WERI-Rb-1 (cell line): Measurements from ENCODE around the gene ACOT8.
"Not testable (repeated sequence)": the region's sequence is repeated elsewhere in the genome, so short reads cannot be mapped to it uniquely, and the experiment has no call there.

Experiments used
- DNase-seq: peaks from one replicate; pipeline ENCODE4 v3.0.0-alpha.2; 2020
- H3K27ac ChIP-seq: fragments of 250-450 bp; sonication (Bioruptor Pico); 2 replicates; pipeline ENCODE4 v1.5.1; 2020; ENCODE audit warnings: mild to moderate bottlenecking, moderate library complexity
- H3K27me3 ChIP-seq: fragments of 250-450 bp; sonication (Bioruptor Pico); 2 replicates; pipeline ENCODE4 v1.5.1; 2021; ENCODE audit warnings: mild to moderate bottlenecking, low read depth, moderate library complexity; ENCODE audit not compliant: insufficient read depth, severe bottlenecking
- H3K36me3 ChIP-seq: fragments of 250-450 bp; sonication (Bioruptor Pico); 2 replicates; pipeline ENCODE4 v1.5.1; 2020; ENCODE audit warnings: mild to moderate bottlenecking, moderate library complexity
- H3K4me3 ChIP-seq: 2 replicates; pipeline ENCODE4 v1.5.1; 2011; ENCODE audit warnings: low read depth, mild to moderate bottlenecking, control low read depth, low read length
- H3K9me3 ChIP-seq: fragments of 250-450 bp; sonication (Bioruptor Pico); 2 replicates; pipeline ENCODE4 v1.5.1; 2021; ENCODE audit warnings: mild to moderate bottlenecking, moderate library complexity; ENCODE audit not compliant: severe bottlenecking
- TF ChIP-seq, protein P1 (sequence below): IDR thresholded peaks from 2 replicates; pipeline ENCODE4 v1.5.1; 2011; ENCODE audit warnings: low read depth, mild to moderate bottlenecking, control low read depth, inconsistent platforms, low read length

The ACOT8 gene

GRCh38 chr20:45812157-45813005 is 44.8 kb downstream of the ACOT8 start, which contains the start of gene UBE2C:
UBE2C (plus strand) TSS chr20:45812644; CDS start chr20:45812696, 52 bp downstream.
- H3K27ac ChIP-seq = peak within 1 kb of the TSS; percentile 97
- DNase-seq = peak; percentile 98
- no peaks in the 10 kb centered on the region for H3K9me3 ChIP-seq
- H3K36me3 ChIP-seq = peaks cover 81% of the 10 kb centered on the region
- TF ChIP-seq, protein P1, sequence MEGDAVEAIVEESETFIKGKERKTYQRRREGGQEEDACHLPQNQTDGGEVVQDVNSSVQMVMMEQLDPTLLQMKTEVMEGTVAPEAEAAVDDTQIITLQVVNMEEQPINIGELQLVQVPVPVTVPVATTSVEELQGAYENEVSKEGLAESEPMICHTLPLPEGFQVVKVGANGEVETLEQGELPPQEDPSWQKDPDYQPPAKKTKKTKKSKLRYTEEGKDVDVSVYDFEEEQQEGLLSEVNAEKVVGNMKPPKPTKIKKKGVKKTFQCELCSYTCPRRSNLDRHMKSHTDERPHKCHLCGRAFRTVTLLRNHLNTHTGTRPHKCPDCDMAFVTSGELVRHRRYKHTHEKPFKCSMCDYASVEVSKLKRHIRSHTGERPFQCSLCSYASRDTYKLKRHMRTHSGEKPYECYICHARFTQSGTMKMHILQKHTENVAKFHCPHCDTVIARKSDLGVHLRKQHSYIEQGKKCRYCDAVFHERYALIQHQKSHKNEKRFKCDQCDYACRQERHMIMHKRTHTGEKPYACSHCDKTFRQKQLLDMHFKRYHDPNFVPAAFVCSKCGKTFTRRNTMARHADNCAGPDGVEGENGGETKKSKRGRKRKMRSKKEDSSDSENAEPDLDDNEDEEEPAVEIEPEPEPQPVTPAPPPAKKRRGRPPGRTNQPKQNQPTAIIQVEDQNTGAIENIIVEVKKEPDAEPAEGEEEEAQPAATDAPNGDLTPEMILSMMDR = no peak
- H3K4me3 ChIP-seq = peak within 1 kb of the TSS; percentile 95
- H3K27me3 ChIP-seq = no peaks in the 10 kb centered on the region

DNA sequence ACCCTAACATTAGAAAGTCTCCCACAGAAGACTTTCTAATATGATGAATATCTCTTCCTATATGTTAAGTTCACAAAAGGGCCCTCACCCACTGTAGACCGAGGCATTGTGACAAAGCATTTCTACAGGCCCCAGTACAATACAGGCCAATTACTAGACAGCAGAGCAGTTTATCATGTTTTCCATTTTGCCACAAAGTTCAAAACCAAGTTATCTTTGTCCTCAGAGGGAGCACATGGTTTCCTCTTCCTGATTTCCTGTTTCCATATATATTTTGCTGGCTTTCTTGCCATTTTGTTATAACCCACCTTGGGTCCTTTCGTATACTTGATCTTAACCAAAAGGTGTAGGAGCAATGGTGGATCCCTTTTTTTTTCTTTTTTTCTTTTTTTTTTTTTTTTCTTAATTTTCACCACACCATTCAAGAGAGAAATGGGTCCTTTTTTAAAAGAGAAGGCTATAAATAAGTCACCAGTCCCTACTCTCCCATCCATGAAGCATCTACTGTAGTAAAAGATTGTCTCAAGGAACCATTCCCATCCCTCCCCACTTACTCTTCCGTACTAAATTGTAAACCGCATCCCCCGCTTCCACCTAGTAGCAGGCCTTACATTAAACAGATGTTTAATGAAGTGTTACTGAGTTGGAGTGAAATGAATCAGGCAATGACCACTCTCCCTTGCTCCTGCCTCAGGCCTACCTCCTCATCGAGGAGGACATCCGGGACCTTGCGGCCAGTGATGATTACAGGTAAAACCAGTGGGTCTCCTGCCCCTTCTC is 46.8 kb downstream of the ACOT8 start:
- Histone ChIP-seq H3K27ac (no peak overlapping the region), H3K9me3 (no peaks in the 10 kb centered on the region), H3K4me3 (no peak overlapping the region), H3K27me3 (no peaks in the 10 kb centered on the region), H3K36me3 (peaks cover 72% of the 10 kb centered on the region)
- DNase-seq = no peak
- TF ChIP-seq, protein P1 = no peak

- Histone ChIP-seq H3K27ac (no peak overlapping the region), H3K36me3 (peaks cover 63% of the 10 kb centered on the region), H3K27me3 (no peaks in the 10 kb centered on the region), H3K4me3 (no peak overlapping the region), H3K9me3 (no peaks in the 10 kb centered on the region)
- DNase-seq = no peak
- TF ChIP-seq, protein P1 = no peak
These were observed 55.3 kb downstream of the ACOT8 start for GRCh38 chr20:45801851-45802250.

DNA sequence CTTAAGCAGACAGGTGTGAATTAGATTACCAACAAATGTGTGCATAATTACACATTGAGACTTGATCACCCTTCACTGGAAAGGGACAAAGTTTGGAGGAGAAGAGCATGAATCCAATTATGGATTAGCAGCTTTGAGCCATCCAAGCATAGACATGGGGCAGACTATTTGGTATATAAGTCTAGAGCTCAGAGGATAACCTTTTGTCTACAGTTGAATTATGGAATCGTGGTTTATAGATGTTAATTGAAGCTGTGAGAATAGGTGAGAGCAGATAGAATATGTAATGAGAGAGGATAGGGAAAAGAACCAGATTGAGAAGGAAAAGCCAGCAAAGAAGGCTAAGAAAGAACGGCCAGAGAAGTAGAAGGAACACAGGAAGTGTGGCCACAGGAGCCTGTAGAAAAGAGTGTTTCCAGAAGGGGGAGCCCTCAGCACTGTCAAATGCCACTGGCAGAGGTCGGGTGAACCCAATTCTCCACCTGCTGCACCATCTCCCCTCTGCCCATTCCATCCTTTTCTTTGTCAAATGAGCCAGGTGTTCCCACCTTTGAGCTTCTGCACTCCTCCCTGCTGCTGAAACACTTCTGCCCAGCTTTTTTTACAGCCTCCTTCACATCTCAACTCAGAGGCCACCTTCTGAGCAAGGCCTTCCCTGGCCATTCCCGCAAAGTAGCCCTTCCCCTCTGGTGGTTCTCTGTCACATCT is 58.1 kb downstream of the ACOT8 start:
- TF ChIP-seq, protein P1 = peak; percentile 92
- H3K36me3 ChIP-seq = peaks cover 64% of the 10 kb centered on the region
- DNase-seq = peak; percentile 67
- no peaks in the 10 kb centered on the region for H3K9me3 ChIP-seq
- no peak overlapping the region for H3K4me3 ChIP-seq
- no peak overlapping the region for H3K27ac ChIP-seq
- H3K27me3 ChIP-seq = no peaks in the 10 kb centered on the region

DNA sequence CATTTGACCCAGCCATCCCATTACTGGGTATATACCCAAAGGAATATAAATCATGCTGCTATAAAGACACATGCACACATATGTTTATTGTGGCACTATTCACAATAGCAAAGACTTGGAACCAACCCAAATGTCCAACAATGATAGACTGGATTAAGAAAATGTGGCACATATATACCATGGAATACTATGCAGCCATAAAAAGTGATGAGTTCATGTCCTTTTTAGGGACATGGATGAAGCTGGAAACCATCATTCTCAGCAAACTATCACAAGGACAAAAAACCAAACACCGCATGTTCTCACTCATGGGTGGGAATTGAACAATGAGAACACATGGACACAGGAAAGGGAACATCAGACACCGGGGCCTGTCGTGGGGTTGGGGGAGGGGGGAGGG is 59.2 kb downstream of the ACOT8 start:
- DNase-seq, H3K4me3 ChIP-seq, H3K27ac ChIP-seq, H3K9me3 ChIP-seq, H3K27me3 ChIP-seq: not testable (repeated sequence)
- H3K36me3 ChIP-seq = peaks cover 58% of the 10 kb centered on the region

GRCh38 chr20:45797510-45797909 is 59.7 kb downstream of the ACOT8 start:
- not testable (repeated sequence) for H3K27me3 ChIP-seq, H3K27ac ChIP-seq, H3K9me3 ChIP-seq, DNase-seq, H3K4me3 ChIP-seq
- peaks cover 53% of the 10 kb centered on the region for H3K36me3 ChIP-seq
